A549 (cell line): Measurements from ENCODE around the gene MRPL17. TPM values are rescaled to one million over a fixed set of nuclear protein-coding genes. Genes with fewer than 3 reads are reported as not detected.
"Not testable (repeated sequence)": the region's sequence is repeated elsewhere in the genome, so short reads cannot be mapped to it uniquely, and the experiment has no call there.

Source experiments
- ATAC-seq, 2 experiments: fragments of 200-7000 bp in 1 of 2; fragments of >200 bp in 1 of 2; cut with Nextera tagmentation in 1 of 2; cut with Tn5 transposase in 1 of 2; 3 replicates each; pipeline versions ENCODE4 v1.8.0 to v1.9.1; 2018 to 2020; ENCODE audit warnings: mild to moderate bottlenecking in 1 of 2, moderate library complexity in 1 of 2
- CTCF ChIA-PET: fragments of 300-600 bp; sonication (Branson Sonifier 250); formaldehyde crosslinking; extraction: SDS; loops from one replicate; lab custom pipeline; 2021; ENCODE audit warnings: antibody characterized with exemption, inconsistent platforms; lab: Yijun Ruan, JAX
- POLR2A ChIA-PET: fragments of 350-600 bp; formaldehyde crosslinking; extraction: SDS; loops from one replicate; lab custom pipeline; 2021; ENCODE audit warnings: antibody characterized with exemption, inconsistent platforms; lab: Yijun Ruan, JAX
- DNase-seq, 2 experiments: peaks; one replicate each; pipeline versions ENCODE4 v3.0.0 to v3.0.0-alpha.2; 2011 to 2016; ENCODE audit warnings: low read depth in 1 of 2, low spot score in 1 of 2
- FAIRE-seq: peaks from 2 replicates; lab custom pipeline; 2011; peaks lifted over from hg19 to GRCh38; lab: Jason Lieb, UNC
- H3K27ac ChIP-seq, 2 experiments: fragments of >200 bp; sonication (Bioruptor Twin); formaldehyde crosslinking; 3 replicates each; pipeline ENCODE4 v1.5.1; 2016 to 2017
- H3K4me1 ChIP-seq: fragments of >200 bp; sonication (Bioruptor Twin); formaldehyde crosslinking; 3 replicates; pipeline ENCODE4 v1.6.1; 2016
- H3K4me2 ChIP-seq: fragments of >200 bp; sonication (Bioruptor Twin); formaldehyde crosslinking; 3 replicates; pipeline ENCODE4 v1.6.1; 2016
- H3K4me3 ChIP-seq: fragments of >200 bp; sonication (Bioruptor Twin); formaldehyde crosslinking; 3 replicates; pipeline ENCODE4 v1.5.1; 2016
- H3K9me3 ChIP-seq: fragments of >200 bp; sonication (Bioruptor Twin); formaldehyde crosslinking; 3 replicates; pipeline ENCODE4 v1.6.1; 2016
- CBX2 ChIP-seq: fragments of 200-600 bp; sonication (generic); IDR thresholded peaks from 2 replicates; pipeline ENCODE4 v1.6.1; 2016; ENCODE audit warnings: low read depth, mild to moderate bottlenecking, borderline replicate concordance
- CEBPB ChIP-seq, 2 experiments: fragments of >200 bp in 1 of 2; sonication (Bioruptor Twin) in 1 of 2; formaldehyde crosslinking in 1 of 2; IDR thresholded peaks; 2 replicates each; pipeline ENCODE4 v1.6.1; 2012 to 2016
- CHD4 ChIP-seq: fragments of 200-600 bp; sonication (generic); IDR thresholded peaks from 2 replicates; pipeline ENCODE4 v1.6.1; 2016; ENCODE audit warnings: antibody characterized with exemption, mild to moderate bottlenecking, borderline replicate concordance
- CTCF ChIP-seq: fragments of >200 bp; sonication (Bioruptor Twin); formaldehyde crosslinking; IDR thresholded peaks from 3 replicates; pipeline ENCODE4 v1.5.1; 2016
- EHMT2 ChIP-seq: fragments of 200-600 bp; sonication (generic); IDR thresholded peaks from 2 replicates; pipeline ENCODE4 v1.6.1; 2016; ENCODE audit warnings: antibody characterized with exemption, low read depth, mild to moderate bottlenecking, moderate library complexity
- HDAC2 ChIP-seq: fragments of 200-600 bp; sonication (generic); IDR thresholded peaks from 2 replicates; pipeline ENCODE4 v1.6.1; 2016
- HEYL ChIP-seq: fragments of 250-450 bp; sonication (Bioruptor Pico); IDR thresholded peaks from 2 replicates; pipeline ENCODE4 v1.8.0; 2021; ENCODE audit warnings: mild to moderate bottlenecking, moderate library complexity
- JUNB ChIP-seq: fragments of >200 bp; sonication (Bioruptor Twin); formaldehyde crosslinking; IDR thresholded peaks from 2 replicates; pipeline ENCODE4 v1.6.1; 2016
- MAZ ChIP-seq: fragments of 150-350 bp; IDR thresholded peaks from 2 replicates; pipeline ENCODE4 v1.6.1; 2014; ENCODE audit warnings: antibody characterized with exemption, low read depth, low read length, borderline replicate concordance
- NPAS2 ChIP-seq: fragments of 250-450 bp; sonication (Bioruptor Pico); IDR thresholded peaks from 2 replicates; pipeline ENCODE4 v1.8.0; 2022; ENCODE audit warnings: mild to moderate bottlenecking, moderate library complexity, borderline replicate concordance
- PBX3 ChIP-seq: IDR thresholded peaks from 2 replicates; pipeline ENCODE4 v1.6.1; 2012
- POLR2A ChIP-seq: IDR thresholded peaks from 2 replicates; pipeline ENCODE4 v1.6.1; 2012; ENCODE audit warnings: mild to moderate bottlenecking, low read length
- POLR2AphosphoS2 ChIP-seq: conservative IDR thresholded peaks from 2 replicates; pipeline ENCODE4 v1.6.1; 2012; ENCODE audit warnings: low read length, improper control_type of control experiment, inconsistent platforms
- RAD21 ChIP-seq, 2 experiments: fragments of >200 bp in 1 of 2; sonication (Bioruptor Twin) in 1 of 2; formaldehyde crosslinking in 1 of 2; IDR thresholded peaks in 1 of 2; conservative IDR thresholded peaks in 1 of 2; 2 replicates in 1 of 2; 3 replicates in 1 of 2; pipeline ENCODE4 v1.6.1; 2012 to 2018; ENCODE audit warnings: inconsistent platforms in 1 of 2
- RARB ChIP-seq: fragments of 250-450 bp; sonication (Bioruptor Pico); IDR thresholded peaks from 2 replicates; pipeline ENCODE4 v1.8.0; 2021; ENCODE audit warnings: mild to moderate bottlenecking, moderate library complexity
- RFX5 ChIP-seq: fragments of 450-650 bp; IDR thresholded peaks from 2 replicates; pipeline ENCODE4 v1.7.1; 2014; ENCODE audit warnings: antibody characterized with exemption, mild to moderate bottlenecking, moderate library complexity
- SMC3 ChIP-seq: fragments of >200 bp; sonication (Bioruptor Twin); formaldehyde crosslinking; IDR thresholded peaks from 3 replicates; pipeline ENCODE4 v1.6.1; 2018; ENCODE audit warnings: inconsistent platforms
- TP53 ChIP-seq: fragments of 250-450 bp; sonication (Bioruptor Pico); IDR thresholded peaks from 2 replicates; pipeline ENCODE4 v1.5.0; 2021; ENCODE audit warnings: mild to moderate bottlenecking, moderate library complexity
- USF2 ChIP-seq: fragments of 450-650 bp; IDR thresholded peaks from 2 replicates; pipeline ENCODE4 v1.6.1; 2014; ENCODE audit warnings: antibody characterized with exemption
- WGBS: methylation state at CpG from one replicate; pipeline ENCODE4 v1.1.6; 2017; ENCODE audit errors: missing lambda C conversion rate; 5-methylcytosine and 5-hydroxymethylcytosine counted together
- polyA plus RNA-seq, 4 experiments: library from polyadenylated mRNA; depleted of rRNA in 3 of 4; stranded (reverse); fragments of >200 nt; fragmentation: RNase III in 1 of 4; extraction: RNeasy Plus Mini Kit Qiagen cat#74134 plus additional on column Dnase treatment in 1 of 4; gene quantifications; 2 replicates in 3 of 4; 3 replicates in 1 of 4; pipeline ENCODE4 v1.2.3, GENCODE V29; 2011 to 2017
- TF ChIP-seq, protein P1 (sequence below): fragments of 150-350 bp; IDR thresholded peaks from 2 replicates; pipeline ENCODE4 v1.6.1; 2014; ENCODE audit warnings: low read depth, mild to moderate bottlenecking, low read length
- TF ChIP-seq, protein P2 (sequence below): fragments of >200 bp; sonication (Bioruptor Twin); formaldehyde crosslinking; IDR thresholded peaks from 2 replicates; pipeline ENCODE4 v1.6.1; 2016
- TF ChIP-seq, protein P3 (sequence below): fragments of 250-450 bp; sonication (Bioruptor Pico); IDR thresholded peaks from 2 replicates; pipeline ENCODE4 v1.5.0; 2020; ENCODE audit warnings: low read depth, mild to moderate bottlenecking, moderate library complexity

Gene MRPL17
- polyA plus RNA-seq, 2 of the 4 experiments (the other 2 are of a cell fraction), result 96.8 to 128 TPM

DNA sequence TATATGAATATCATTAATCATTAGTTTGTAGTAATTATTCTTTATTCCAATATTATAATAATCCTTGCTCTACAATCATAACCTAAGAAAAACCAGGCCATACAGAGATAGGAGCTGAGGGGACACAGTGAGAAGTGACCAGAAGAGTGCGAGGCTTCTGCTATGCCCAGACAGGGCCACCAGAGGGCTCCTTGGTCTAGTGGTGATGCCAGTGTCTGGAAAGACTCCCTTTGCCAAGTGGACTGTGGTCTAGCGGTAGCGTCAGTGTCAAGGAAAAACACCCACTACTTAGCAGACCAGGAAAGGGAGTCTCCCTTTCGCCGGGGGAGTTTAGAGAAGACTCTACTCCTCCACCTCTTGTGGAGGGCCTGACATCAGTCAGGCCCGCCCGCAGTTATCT is 28.4 kb upstream of the MRPL17 start:
- FAIRE-seq, CTCF ChIA-PET, H3K4me1 ChIP-seq, H3K27ac ChIP-seq: not testable (repeated sequence)
- DNase-seq, result peak in 1 of 2 experiments; percentile 48
- TF ChIP-seq RAD21 (conservative IDR thresholded peaks at IDR 0.05 in 1 of 2, IDR thresholded peaks at IDR 0.05 in 1 of 2) (0 out of 5 replicates have a peak, but pooled peaks of 1 of the 2 experiments have one; percentile 14), CTCF (peak; percentile 28)
- TF ChIP-seq, all 56 proteins: peak for 2; not testable (repeated sequence) for 54
- H3K9me3 ChIP-seq, H3K4me2 ChIP-seq, H3K4me3 ChIP-seq, POLR2A ChIA-PET, ATAC-seq: not testable (repeated sequence)
- WGBS, result 73% methylated on average over 7 of the region's 7 CpGs

DNA sequence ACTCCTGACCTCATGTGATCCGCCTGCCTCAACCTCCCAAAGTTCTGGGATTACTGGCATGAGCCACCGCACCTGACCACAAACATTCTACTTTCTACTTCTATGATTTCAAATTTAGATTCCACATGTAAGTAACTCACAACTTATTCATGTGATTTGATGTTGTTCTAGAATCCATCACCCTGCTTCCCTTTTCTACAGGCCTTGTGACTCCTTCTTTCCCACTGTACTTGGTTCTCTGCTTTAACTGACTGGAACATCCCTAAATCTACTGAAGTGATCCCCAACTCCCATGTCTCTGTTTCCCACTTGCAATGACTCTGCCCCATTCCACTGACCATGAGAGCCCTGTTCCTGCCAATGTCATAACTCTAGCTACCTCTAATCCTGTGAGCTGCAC is 25.7 kb upstream of the MRPL17 start:
- TF ChIP-seq, protein P1, sequence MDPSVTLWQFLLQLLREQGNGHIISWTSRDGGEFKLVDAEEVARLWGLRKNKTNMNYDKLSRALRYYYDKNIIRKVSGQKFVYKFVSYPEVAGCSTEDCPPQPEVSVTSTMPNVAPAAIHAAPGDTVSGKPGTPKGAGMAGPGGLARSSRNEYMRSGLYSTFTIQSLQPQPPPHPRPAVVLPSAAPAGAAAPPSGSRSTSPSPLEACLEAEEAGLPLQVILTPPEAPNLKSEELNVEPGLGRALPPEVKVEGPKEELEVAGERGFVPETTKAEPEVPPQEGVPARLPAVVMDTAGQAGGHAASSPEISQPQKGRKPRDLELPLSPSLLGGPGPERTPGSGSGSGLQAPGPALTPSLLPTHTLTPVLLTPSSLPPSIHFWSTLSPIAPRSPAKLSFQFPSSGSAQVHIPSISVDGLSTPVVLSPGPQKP, result no peak
- TF ChIP-seq USF2, result no peak
- TF ChIP-seq RFX5, result no peak
- TF ChIP-seq CEBPB (IDR thresholded peaks at IDR 0.05), result no peak
- TF ChIP-seq NPAS2 (CRISPR knock-in tag), result no peak
- no peak for TF ChIP-seq POLR2AphosphoS2
- no peak for TF ChIP-seq PBX3
- TF ChIP-seq RARB (CRISPR knock-in tag), result no peak
- TF ChIP-seq, protein P2, sequence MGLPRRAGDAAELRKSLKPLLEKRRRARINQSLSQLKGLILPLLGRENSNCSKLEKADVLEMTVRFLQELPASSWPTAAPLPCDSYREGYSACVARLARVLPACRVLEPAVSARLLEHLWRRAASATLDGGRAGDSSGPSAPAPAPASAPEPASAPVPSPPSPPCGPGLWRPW, result no peak
- TF ChIP-seq CBX2, result no peak
- no peak for TF ChIP-seq HEYL (CRISPR knock-in tag)
- no peak for TF ChIP-seq SMC3
- TF ChIP-seq POLR2A, result no peak
- TF ChIP-seq, protein P3, sequence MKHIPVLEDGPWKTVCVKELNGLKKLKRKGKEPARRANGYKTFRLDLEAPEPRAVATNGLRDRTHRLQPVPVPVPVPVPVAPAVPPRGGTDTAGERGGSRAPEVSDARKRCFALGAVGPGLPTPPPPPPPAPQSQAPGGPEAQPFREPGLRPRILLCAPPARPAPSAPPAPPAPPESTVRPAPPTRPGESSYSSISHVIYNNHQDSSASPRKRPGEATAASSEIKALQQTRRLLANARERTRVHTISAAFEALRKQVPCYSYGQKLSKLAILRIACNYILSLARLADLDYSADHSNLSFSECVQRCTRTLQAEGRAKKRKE (CRISPR knock-in tag), result no peak
- no peak for TF ChIP-seq MAZ
- TF ChIP-seq EHMT2, result no peak
- TF ChIP-seq CHD4, result no peak
- no peak for TF ChIP-seq JUNB
- no peak for TF ChIP-seq TP53
- TF ChIP-seq HDAC2, result no peak
- Histone ChIP-seq H3K9me3 (peaks cover 7% of the 10 kb centered on the region; the same call in 1 of the 3 replicates), H3K4me2 (no peak overlapping the region), H3K4me3 (no peak overlapping the region), H3K4me1 (no peaks in the 10 kb centered on the region), H3K27ac (no peak overlapping the region)
- no peak for ATAC-seq
- ChIA-PET POLR2A (no interaction called here), CTCF (interaction anchor here (0.6 kb wide), 1 partner anchor 153 kb away, joined by 3 read pairs; no protein-coding TSS in a partner anchor)
- 56% methylated on average over 2 of the region's 2 CpGs for WGBS
- DNase-seq, result no peak
- no peak for FAIRE-seq
